H9 (cell line): ENCODE measurements around the gene ZNF81. TPM values are rescaled to one million over a fixed set of nuclear protein-coding genes. Genes with fewer than 3 reads are reported as not detected.

ENCODE experiments used
- DNase-seq: peaks from one replicate; pipeline ENCODE4 v3.0.0-alpha.2; 2017
- H2AFZ ChIP-seq: one replicate; pipeline ENCODE4 v1.6.1; 2013; ENCODE audit warnings: mild to moderate bottlenecking, low read length, control low read depth, moderate library complexity
- H2AK5ac ChIP-seq: 2 replicates; pipeline ENCODE4 v1.6.1; 2013; ENCODE audit warnings: low read length, control low read depth, mixed read lengths; ENCODE audit not compliant: insufficient read length
- H2BK120ac ChIP-seq: one replicate; pipeline ENCODE4 v1.6.1; 2013; ENCODE audit warnings: low read depth, mild to moderate bottlenecking, low read length, control low read depth, inconsistent platforms; ENCODE audit not compliant: poor library complexity, severe bottlenecking
- H2BK12ac ChIP-seq: 2 replicates; pipeline ENCODE4 v1.6.1; 2013; ENCODE audit warnings: low read length, control low read depth, mixed read lengths, low read depth; ENCODE audit not compliant: insufficient read length
- H2BK15ac ChIP-seq: 2 replicates; pipeline ENCODE4 v1.6.1; 2013; ENCODE audit warnings: low read depth, low read length, control low read depth
- H2BK20ac ChIP-seq: one replicate; pipeline ENCODE4 v1.6.1; 2013; ENCODE audit warnings: low read depth, mild to moderate bottlenecking, low read length, control low read depth, inconsistent platforms; ENCODE audit not compliant: poor library complexity, severe bottlenecking
- H2BK5ac ChIP-seq: 2 replicates; pipeline ENCODE4 v1.6.1; 2013; ENCODE audit warnings: low read length, control low read depth, mixed read lengths; ENCODE audit not compliant: insufficient read length
- H3K14ac ChIP-seq: 2 replicates; pipeline ENCODE4 v1.6.1; 2013; ENCODE audit warnings: low read length, control low read depth; ENCODE audit not compliant: insufficient read depth
- H3K18ac ChIP-seq: 2 replicates; pipeline ENCODE4 v1.6.1; 2013; ENCODE audit warnings: low read depth, mild to moderate bottlenecking, mixed read lengths, low read length, control low read depth; ENCODE audit not compliant: insufficient read length
- H3K23ac ChIP-seq: 2 replicates; pipeline ENCODE4 v1.6.1; 2013; ENCODE audit warnings: low read length, control low read depth, mixed read lengths, low read depth; ENCODE audit not compliant: insufficient read length
- H3K23me2 ChIP-seq: 2 replicates; pipeline ENCODE4 v1.6.1; 2013; ENCODE audit warnings: low read depth, mild to moderate bottlenecking, mixed read lengths, low read length, control low read depth; ENCODE audit not compliant: insufficient read length, poor library complexity, severe bottlenecking
- H3K27ac ChIP-seq: 2 replicates; pipeline ENCODE4 v1.5.1; 2013; ENCODE audit warnings: low read length, control low read depth, mixed read lengths, low read depth; ENCODE audit not compliant: insufficient read length
- H3K27me3 ChIP-seq: 2 replicates; pipeline ENCODE4 v1.6.1; 2013; ENCODE audit warnings: low read length, control low read depth, inconsistent platforms; ENCODE audit not compliant: insufficient read depth
- H3K4ac ChIP-seq: 2 replicates; pipeline ENCODE4 v1.6.1; 2013; ENCODE audit warnings: low read depth, mild to moderate bottlenecking, control low read depth, inconsistent platforms, low read length, moderate library complexity
- H3K4me1 ChIP-seq: 2 replicates; pipeline ENCODE4 v1.6.1; 2013; ENCODE audit warnings: low read length, control low read depth, inconsistent platforms; ENCODE audit not compliant: insufficient read depth
- H3K4me2 ChIP-seq: 2 replicates; pipeline ENCODE4 v1.6.1; 2013; ENCODE audit warnings: low read length, control low read depth, mixed read lengths; ENCODE audit not compliant: insufficient read length, insufficient read depth
- H3K56ac ChIP-seq: 2 replicates; pipeline ENCODE4 v1.6.1; 2013; ENCODE audit warnings: low read depth, mild to moderate bottlenecking, mixed read lengths, low read length, control low read depth; ENCODE audit not compliant: insufficient read length
- H3K79me1 ChIP-seq: 2 replicates; pipeline ENCODE4 v1.6.1; 2013; ENCODE audit warnings: low read depth, mild to moderate bottlenecking, moderate library complexity, low read length, control low read depth, inconsistent platforms; ENCODE audit not compliant: insufficient read depth, poor library complexity, severe bottlenecking
- H3K79me2 ChIP-seq: 2 replicates; pipeline ENCODE4 v1.6.1; 2013; ENCODE audit warnings: low read length, control low read depth, inconsistent platforms; ENCODE audit not compliant: insufficient read depth
- H3K9ac ChIP-seq: 2 replicates; pipeline ENCODE4 v1.6.1; 2013; ENCODE audit warnings: low read length, control low read depth, mixed read lengths; ENCODE audit not compliant: insufficient read length; ENCODE audit errors: extremely low read depth
- H3K9me3 ChIP-seq: one replicate; pipeline ENCODE4 v1.6.1; 2013; ENCODE audit warnings: low read depth, low read length, inconsistent platforms; ENCODE audit not compliant: control insufficient read depth
- H3T11ph ChIP-seq: one replicate; pipeline ENCODE4 v1.6.1; 2013; ENCODE audit warnings: mild to moderate bottlenecking, low read length, control low read depth, inconsistent platforms
- H4K20me1 ChIP-seq: one replicate; pipeline ENCODE4 v1.6.1; 2013; ENCODE audit not compliant: control insufficient read depth, insufficient read length, insufficient read depth
- H4K5ac ChIP-seq: 2 replicates; pipeline ENCODE4 v1.6.1; 2013; ENCODE audit warnings: low read depth, mild to moderate bottlenecking, mixed read lengths, low read length, control low read depth; ENCODE audit not compliant: insufficient read length
- H4K8ac ChIP-seq: replicated peaks from 2 replicates; pipeline ENCODE4 v1.6.1; 2013; ENCODE audit warnings: low read length, control low read depth, mixed read lengths, low read depth; ENCODE audit not compliant: insufficient read length
- H4K91ac ChIP-seq: 2 replicates; pipeline ENCODE4 v1.6.1; 2013; ENCODE audit warnings: low read depth, mild to moderate bottlenecking, moderate library complexity, mixed read lengths, low read length, control low read depth; ENCODE audit not compliant: insufficient read length
- H3K27ac Mint-ChIP-seq, 3 experiments: 2 replicates in 2 of 3; 3 replicates in 1 of 3; pipeline ENCODE4 v1.8.0; 2020 to 2021; ENCODE audit warnings: mixed read lengths in 3 of 3, mild to moderate bottlenecking in 1 of 3, moderate library complexity in 1 of 3
- H3K27me3 Mint-ChIP-seq: 2 replicates; pipeline ENCODE4 v1.8.0; 2021; ENCODE audit warnings: low read depth, mild to moderate bottlenecking, moderate library complexity, mixed read lengths
- H3K36me3 Mint-ChIP-seq, 3 experiments: 2 replicates in 2 of 3; 3 replicates in 1 of 3; pipeline ENCODE4 v1.8.0; 2020 to 2021; ENCODE audit warnings: low read depth in 3 of 3, mixed read lengths in 3 of 3; ENCODE audit not compliant: insufficient read depth in 1 of 3
- H3K4me1 Mint-ChIP-seq, 2 experiments: 2 replicates each; pipeline ENCODE4 v1.8.0; 2020; ENCODE audit warnings: mixed read lengths in 2 of 2
- H3K4me3 Mint-ChIP-seq, 2 experiments: 2 replicates in 1 of 2; 3 replicates in 1 of 2; pipeline ENCODE4 v1.8.0; 2020 to 2021; ENCODE audit warnings: mild to moderate bottlenecking in 2 of 2, mixed read lengths in 2 of 2, moderate library complexity in 1 of 2
- H3K9me3 Mint-ChIP-seq, 2 experiments: 2 replicates in 1 of 2; 3 replicates in 1 of 2; pipeline ENCODE4 v1.8.0; 2020; ENCODE audit warnings: mild to moderate bottlenecking in 2 of 2, mixed read lengths in 2 of 2, moderate library complexity in 1 of 2
- CTCF ChIP-seq: fragments of 200-600 bp; sonication (generic); conservative IDR thresholded peaks from 3 replicates; pipeline ENCODE4 v1.8.0; 2021; ENCODE audit warnings: antibody characterized with exemption, mild to moderate bottlenecking
- WGBS: extraction: QIAGEN DNeasy Blood & Tissue Kit; methylation state at CpG from one replicate; pipeline ENCODE4 v1.1.7; 2013; ENCODE audit warnings: missing lambda C conversion rate, low lambda C conversion rate, mixed read lengths; ENCODE audit not compliant: insufficient read length; ENCODE audit errors: extremely low coverage; 5-methylcytosine and 5-hydroxymethylcytosine counted together
- total RNA-seq: library from RNA; stranded (reverse); gene quantifications from 2 replicates; pipeline ENCODE4 v1.2.1, GENCODE V29; 2021

Gene ZNF81
- total RNA-seq, 1 experiment from 2014 or later: 11.0 TPM

- Histone ChIP-seq H3K9me3 (peaks cover 19% of the 10 kb centered on the region), H2BK5ac (no peak overlapping the region), H2AFZ (no peak overlapping the region), H3K23ac (no peak overlapping the region), H3K79me1 (no peaks in the 10 kb centered on the region), H2BK20ac (no peak overlapping the region), H3K4ac (no peak overlapping the region), H4K20me1 (no peaks in the 10 kb centered on the region), H3K79me2 (no peaks in the 10 kb centered on the region), H3K18ac (no peak overlapping the region), H2AK5ac (no peak overlapping the region), H3K4me1 (no peaks in the 10 kb centered on the region), H2BK120ac (no peak overlapping the region), H3K9ac (no peak overlapping the region), H3K27me3 (no peaks in the 10 kb centered on the region), H3T11ph (no peak overlapping the region), H4K91ac (no peak overlapping the region), H3K4me2 (no peak overlapping the region), H2BK12ac (no peak overlapping the region), H3K56ac (no peak overlapping the region), H2BK15ac (no peak overlapping the region), H3K27ac (no peak overlapping the region), H3K23me2 (no peaks in the 10 kb centered on the region), H4K5ac (no peak overlapping the region), H3K14ac (no peak overlapping the region), H4K8ac (no peak overlapping the region)
- DNase-seq: no peak
- no peak for TF ChIP-seq CTCF
- no CpG with 5 or more reads among the region's 1 CpG for WGBS
- peaks cover 59 to 61% of the 10 kb centered on the region in 2 experiments for H3K9me3 Mint-ChIP-seq
- H3K4me3 Mint-ChIP-seq: no peak overlapping the region
- H3K27ac Mint-ChIP-seq: no peak overlapping the region
- no peaks in the 10 kb centered on the region for H3K4me1 Mint-ChIP-seq
- peaks cover 10 to 31% (median 11%) of the 10 kb centered on the region in 3 experiments for H3K36me3 Mint-ChIP-seq
- no peaks in the 10 kb centered on the region for H3K27me3 Mint-ChIP-seq
Observed at GRCh38 chrX:47850901-47851300, 14.2 kb downstream of the ZNF81 start.
